GM23338 (cell line): ENCODE results near the gene RWDD2A. TPM values are rescaled to one million over a fixed set of nuclear protein-coding genes. Genes with fewer than 3 reads are reported as not detected.
A peak's percentile ranks its signal among the peaks of the same experiment; 100 is the strongest.

Experiments
- ATAC-seq: fragments of 200-7000 bp; cut with Tn5 transposase; 3 replicates; pipeline ENCODE4 v1.9.1; 2020
- DNase-seq: peaks from one replicate; pipeline ENCODE4 v3.0.0-alpha.2; 2015; ENCODE audit warnings: low spot score
- H2AFZ ChIP-seq: fragments of 200-600 bp; sonication (generic); 2 replicates; pipeline ENCODE4 v1.8.0; 2016; ENCODE audit warnings: antibody characterized with exemption, mild to moderate bottlenecking, moderate library complexity
- H3F3A ChIP-seq: fragments of 200-600 bp; sonication (generic); replicated peaks from 2 replicates; pipeline ENCODE4 v1.8.0; 2017; ENCODE audit warnings: antibody characterized with exemption, mixed run types, low read depth
- H3K27ac ChIP-seq: fragments of 200-600 bp; sonication (generic); 2 replicates; pipeline ENCODE4 v1.6.1; 2016; ENCODE audit warnings: low read depth
- H3K27me3 ChIP-seq: fragments of 200-600 bp; sonication (generic); 2 replicates; pipeline ENCODE4 v1.8.0; 2016; ENCODE audit warnings: mild to moderate bottlenecking, mixed run types, moderate library complexity; ENCODE audit not compliant: insufficient read depth
- H3K36me3 ChIP-seq: fragments of 200-600 bp; sonication (generic); 2 replicates; pipeline ENCODE4 v1.8.0; 2016; ENCODE audit warnings: mild to moderate bottlenecking; ENCODE audit not compliant: insufficient read depth
- H3K4me1 ChIP-seq: fragments of 200-600 bp; sonication (generic); 2 replicates; pipeline ENCODE4 v1.8.0; 2016; ENCODE audit warnings: mild to moderate bottlenecking, moderate library complexity; ENCODE audit not compliant: insufficient read depth
- H3K4me2 ChIP-seq: fragments of 200-600 bp; sonication (generic); 2 replicates; pipeline ENCODE4 v1.7.1; 2017; ENCODE audit warnings: mixed run types
- H3K4me3 ChIP-seq: fragments of 200-600 bp; sonication (generic); 2 replicates; pipeline ENCODE4 v1.6.1; 2016; ENCODE audit warnings: mixed run types
- H3K79me2 ChIP-seq: fragments of 200-600 bp; sonication (generic); replicated peaks from 2 replicates; pipeline ENCODE4 v1.8.0; 2017; ENCODE audit warnings: mild to moderate bottlenecking; ENCODE audit not compliant: insufficient read depth
- H3K9me2 ChIP-seq: fragments of 200-600 bp; sonication (generic); 2 replicates; pipeline ENCODE4 v1.8.0; 2017; ENCODE audit not compliant: insufficient read depth
- H4K20me1 ChIP-seq: fragments of 200-600 bp; sonication (generic); replicated peaks from 2 replicates; pipeline ENCODE4 v1.8.0; 2017; ENCODE audit warnings: mild to moderate bottlenecking; ENCODE audit not compliant: insufficient read depth
- H3K27ac Mint-ChIP-seq: 2 replicates; pipeline ENCODE4 v1.8.0; 2020; ENCODE audit warnings: inconsistent platforms, mild to moderate bottlenecking, moderate library complexity, mixed read lengths
- H3K27me3 Mint-ChIP-seq: 3 replicates; pipeline ENCODE4 v1.8.0; 2022; ENCODE audit warnings: low read depth, mild to moderate bottlenecking, moderate library complexity, mixed read lengths, inconsistent platforms; ENCODE audit not compliant: insufficient read depth, poor library complexity
- H3K36me3 Mint-ChIP-seq: 3 replicates; pipeline ENCODE4 v1.8.0; 2021; ENCODE audit warnings: low read depth, mild to moderate bottlenecking, inconsistent platforms, moderate library complexity, mixed read lengths
- H3K4me1 Mint-ChIP-seq: 3 replicates; pipeline ENCODE4 v1.8.0; 2020; ENCODE audit warnings: mild to moderate bottlenecking, inconsistent platforms, mixed read lengths
- H3K4me3 Mint-ChIP-seq: 3 replicates; pipeline ENCODE4 v1.8.0; 2021; ENCODE audit warnings: moderate library complexity, mild to moderate bottlenecking, inconsistent platforms, mixed read lengths
- H3K9me3 Mint-ChIP-seq: 3 replicates; pipeline ENCODE4 v1.8.0; 2020; ENCODE audit warnings: moderate library complexity, mild to moderate bottlenecking, inconsistent platforms, mixed read lengths
- CREB1 ChIP-seq: fragments of 250-450 bp; sonication (Bioruptor Pico); IDR thresholded peaks from 2 replicates; pipeline ENCODE4 v1.5.0; 2020; ENCODE audit warnings: low read depth, mild to moderate bottlenecking, moderate library complexity
- CTCF ChIP-seq, 2 experiments: fragments of 200-600 bp in 1 of 2; sonication (generic) in 1 of 2; conservative IDR thresholded peaks; 2 replicates each; pipeline versions ENCODE4 v1.5.1 to v1.6.1; 2016 to 2017; ENCODE audit warnings: antibody characterized with exemption in 2 of 2, low read depth in 2 of 2, mild to moderate bottlenecking in 2 of 2, moderate library complexity in 1 of 2
- ETS1 ChIP-seq: IDR thresholded peaks from 2 replicates; pipeline ENCODE4 v1.6.1; 2016; ENCODE audit warnings: antibody characterized with exemption
- EZH2 ChIP-seq: fragments of 200-600 bp; sonication (generic); IDR thresholded peaks from one replicate; pipeline ENCODE4 v1.8.0; 2017; ENCODE audit warnings: antibody characterized with exemption, mild to moderate bottlenecking, low read depth; ENCODE audit not compliant: unreplicated experiment
- EZH2phosphoT487 ChIP-seq: fragments of 200-600 bp; sonication (generic); IDR thresholded peaks from one replicate; pipeline ENCODE4 v1.8.1; 2018; ENCODE audit warnings: antibody characterized with exemption; ENCODE audit not compliant: unreplicated experiment
- JUNB ChIP-seq: IDR thresholded peaks from one replicate; pipeline ENCODE4 v1.6.1; 2016; ENCODE audit warnings: antibody characterized with exemption; ENCODE audit not compliant: unreplicated experiment
- NANOG ChIP-seq: IDR thresholded peaks from 2 replicates; pipeline ENCODE4 v1.6.1; 2016; ENCODE audit warnings: antibody characterized with exemption, borderline replicate concordance
- POLR2AphosphoS5 ChIP-seq: IDR thresholded peaks from 2 replicates; pipeline ENCODE4 v1.6.1; 2016; ENCODE audit warnings: antibody characterized with exemption, low read depth
- STAT1 ChIP-seq: IDR thresholded peaks from one replicate; pipeline ENCODE4 v1.6.1; 2016; ENCODE audit warnings: antibody characterized with exemption; ENCODE audit not compliant: unreplicated experiment
- ZNF114 ChIP-seq: fragments of 250-450 bp; sonication (Bioruptor Pico); IDR thresholded peaks from 2 replicates; pipeline ENCODE4 v1.5.0; 2020; ENCODE audit warnings: mild to moderate bottlenecking, moderate library complexity
- ZNF331 ChIP-seq: fragments of 250-450 bp; sonication (Bioruptor Pico); IDR thresholded peaks from 2 replicates; pipeline ENCODE4 v1.5.0; 2020; ENCODE audit warnings: low read depth, mild to moderate bottlenecking, moderate library complexity
- ZNF462 ChIP-seq: fragments of 250-450 bp; sonication (Bioruptor Pico); IDR thresholded peaks from 2 replicates; pipeline ENCODE4 v1.5.0; 2020; ENCODE audit warnings: mild to moderate bottlenecking, moderate library complexity
- polyA plus RNA-seq: library from polyadenylated mRNA; unstranded; fragments of >200 nt; fragmentation: Nextera tagmentation; extraction: Ambion mirVana; gene quantifications from 2 replicates; pipeline ENCODE4 v1.2.1, GENCODE V29; 2016
- total RNA-seq: library from RNA; depleted of rRNA; stranded (reverse); fragments of >200 nt; shearing (Covaris generic); gene quantifications from 2 replicates; pipeline ENCODE4 v1.2.3, GENCODE V29; 2014

RWDD2A gene
- total and polyA plus RNA-seq, 2 experiments from 2014 or later = 3.1 to 3.7 TPM

- H3K27ac Mint-ChIP-seq = no peak overlapping the region
- no peak overlapping the region for H3K4me3 Mint-ChIP-seq
- no peaks in the 10 kb centered on the region for H3F3A ChIP-seq
- H3K4me1 ChIP-seq = no peaks in the 10 kb centered on the region
- no peaks in the 10 kb centered on the region for H3K9me2 ChIP-seq
- peak; percentile 69 to 92 for TF ChIP-seq CTCF (conservative IDR thresholded peaks at IDR 0.05; ENCODE audit: low read depth in 2 of 2)
- no peak for TF ChIP-seq STAT1
- ATAC-seq (peak; percentile 85), DNase-seq (peak; percentile 76)
- H3K27me3 Mint-ChIP-seq = no peaks in the 10 kb centered on the region
- no peak overlapping the region for H3K4me3 ChIP-seq
- H3K4me1 Mint-ChIP-seq = no peaks in the 10 kb centered on the region
- no peak overlapping the region for H3K4me2 ChIP-seq
- H3K9me3 Mint-ChIP-seq = no peaks in the 10 kb centered on the region
- H4K20me1 ChIP-seq = no peaks in the 10 kb centered on the region
- no peak overlapping the region for H2AFZ ChIP-seq
- no peaks in the 10 kb centered on the region for H3K79me2 ChIP-seq
- no peak overlapping the region for H3K27ac ChIP-seq
- no peaks in the 10 kb centered on the region for H3K27me3 ChIP-seq
- H3K36me3 Mint-ChIP-seq = no peaks in the 10 kb centered on the region
- H3K36me3 ChIP-seq = no peaks in the 10 kb centered on the region
Observed at GRCh38 chr6:83215131-83216047, 22.2 kb downstream of the RWDD2A start.

- no peak overlapping the region for H3K27ac Mint-ChIP-seq
- TF ChIP-seq ZNF331 (CRISPR knock-in tag) (no peak), CREB1 (no peak), EZH2 (no peak), ETS1 (no peak), ZNF462 (no peak), JUNB (no peak), ZNF114 (CRISPR knock-in tag) (no peak), STAT1 (no peak), POLR2AphosphoS5 (no peak), EZH2phosphoT487 (no peak), NANOG (no peak)
Observed at GRCh38 chr6:83216806-83217205, 23.6 kb downstream of the RWDD2A start.

More at GRCh38 chr6:83216806-83217205, 23.6 kb downstream of the RWDD2A start:
- H3K4me1 Mint-ChIP-seq = no peaks in the 10 kb centered on the region
- no peaks in the 10 kb centered on the region for H3K79me2 ChIP-seq
- no peak overlapping the region for H3K4me3 Mint-ChIP-seq
- H3K4me2 ChIP-seq = no peak overlapping the region
- H3K4me1 ChIP-seq = no peaks in the 10 kb centered on the region
- no peaks in the 10 kb centered on the region for H3K36me3 Mint-ChIP-seq
- H4K20me1 ChIP-seq = no peaks in the 10 kb centered on the region
- no peak for DNase-seq
- H3K27ac ChIP-seq = no peak overlapping the region
- H3K27me3 Mint-ChIP-seq = peaks cover 2% of the 10 kb centered on the region
- no peaks in the 10 kb centered on the region for H3F3A ChIP-seq
- H3K27me3 ChIP-seq = no peaks in the 10 kb centered on the region
- no peak overlapping the region for H2AFZ ChIP-seq
- no peaks in the 10 kb centered on the region for H3K9me2 ChIP-seq
- no peak for ATAC-seq
- H3K36me3 ChIP-seq = no peaks in the 10 kb centered on the region
- no peaks in the 10 kb centered on the region for H3K9me3 Mint-ChIP-seq
- no peak overlapping the region for H3K4me3 ChIP-seq
